PC-9 (cell line): ENCODE data around the gene SENP2.

ENCODE experiments used
- EZH2 ChIP-seq: fragments of 200-600 bp; sonication (generic); IDR thresholded peaks from 2 replicates; pipeline ENCODE4 v1.8.0; 2017; ENCODE audit warnings: antibody characterized with exemption, low read depth
- TF ChIP-seq, protein P1 (sequence below): fragments of 200-600 bp; sonication (generic); conservative IDR thresholded peaks from 2 replicates; pipeline ENCODE4 v1.6.1; 2017; ENCODE audit warnings: mixed run types, antibody characterized with exemption, mild to moderate bottlenecking, moderate library complexity

DNA sequence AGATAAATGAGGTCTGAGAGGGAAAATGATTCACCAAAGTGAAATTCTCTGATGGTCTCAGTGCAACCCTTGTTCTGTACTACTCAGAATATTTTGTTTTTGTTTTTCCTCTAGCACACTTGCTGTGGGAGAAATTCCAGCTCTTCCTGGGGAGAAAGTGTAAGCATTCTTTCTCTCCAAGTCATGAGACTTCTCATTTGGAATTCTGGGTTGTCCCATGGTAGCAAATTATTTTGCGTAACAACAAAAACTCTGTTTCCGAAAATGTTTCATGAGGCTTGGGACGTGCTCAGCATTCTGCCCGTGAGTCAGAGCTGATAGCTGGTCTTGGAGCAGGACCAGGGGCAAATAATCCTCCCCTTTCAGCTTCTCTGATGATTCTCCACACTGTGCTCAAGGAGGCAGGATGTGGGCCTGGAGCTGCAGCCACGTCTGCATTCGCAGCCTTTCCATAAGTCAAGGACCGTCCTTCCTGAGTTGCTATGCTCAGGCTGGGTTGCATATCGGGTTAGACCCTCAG, 70.3 kb downstream of the SENP2 start:
- no peak for TF ChIP-seq EZH2
- TF ChIP-seq, protein P1, sequence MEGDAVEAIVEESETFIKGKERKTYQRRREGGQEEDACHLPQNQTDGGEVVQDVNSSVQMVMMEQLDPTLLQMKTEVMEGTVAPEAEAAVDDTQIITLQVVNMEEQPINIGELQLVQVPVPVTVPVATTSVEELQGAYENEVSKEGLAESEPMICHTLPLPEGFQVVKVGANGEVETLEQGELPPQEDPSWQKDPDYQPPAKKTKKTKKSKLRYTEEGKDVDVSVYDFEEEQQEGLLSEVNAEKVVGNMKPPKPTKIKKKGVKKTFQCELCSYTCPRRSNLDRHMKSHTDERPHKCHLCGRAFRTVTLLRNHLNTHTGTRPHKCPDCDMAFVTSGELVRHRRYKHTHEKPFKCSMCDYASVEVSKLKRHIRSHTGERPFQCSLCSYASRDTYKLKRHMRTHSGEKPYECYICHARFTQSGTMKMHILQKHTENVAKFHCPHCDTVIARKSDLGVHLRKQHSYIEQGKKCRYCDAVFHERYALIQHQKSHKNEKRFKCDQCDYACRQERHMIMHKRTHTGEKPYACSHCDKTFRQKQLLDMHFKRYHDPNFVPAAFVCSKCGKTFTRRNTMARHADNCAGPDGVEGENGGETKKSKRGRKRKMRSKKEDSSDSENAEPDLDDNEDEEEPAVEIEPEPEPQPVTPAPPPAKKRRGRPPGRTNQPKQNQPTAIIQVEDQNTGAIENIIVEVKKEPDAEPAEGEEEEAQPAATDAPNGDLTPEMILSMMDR: no peak
